Transverse colon (tissue), 4 donors: Measurements from ENCODE around the gene CHMP4A.

Experiments
- POLR2AphosphoS5 ChIP-seq, 3 donors: sonication (generic); formaldehyde crosslinking; IDR thresholded peaks; one replicate each; pipeline ENCODE4 v1.6.1; 2016; ENCODE audit warnings: antibody characterized with exemption in 3 of 3
- TF ChIP-seq, protein P1 (sequence below), 5 experiments: fragments of 200-600 bp in 3 of 5; fragments of 450-650 bp in 2 of 5; sonication (generic) in 3 of 5; IDR thresholded peaks; 1 replicate in 2 of 5; 2 replicates in 3 of 5; pipeline ENCODE4 v1.5.1; 2016 to 2017; ENCODE audit warnings: antibody characterized with exemption in 5 of 5, inconsistent platforms in 3 of 5, mild to moderate bottlenecking in 2 of 5, moderate library complexity in 1 of 5

DNA sequence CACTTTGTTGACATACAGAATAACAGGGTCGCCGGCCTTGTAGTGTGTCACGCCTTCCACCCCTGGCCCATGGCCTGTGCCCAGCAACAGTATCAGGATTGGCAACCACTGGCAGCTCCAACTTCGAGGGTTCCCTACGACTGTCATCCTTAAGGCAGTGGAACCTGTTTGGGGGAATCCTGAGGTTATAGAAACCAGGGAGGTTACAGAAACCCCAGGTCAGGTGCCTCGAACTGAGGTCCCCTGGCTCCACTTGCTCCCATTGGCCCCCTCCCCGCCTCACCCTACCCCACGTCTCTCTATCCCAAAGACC is 18.5 kb downstream of the CHMP4A start:
- TF ChIP-seq, protein P1, sequence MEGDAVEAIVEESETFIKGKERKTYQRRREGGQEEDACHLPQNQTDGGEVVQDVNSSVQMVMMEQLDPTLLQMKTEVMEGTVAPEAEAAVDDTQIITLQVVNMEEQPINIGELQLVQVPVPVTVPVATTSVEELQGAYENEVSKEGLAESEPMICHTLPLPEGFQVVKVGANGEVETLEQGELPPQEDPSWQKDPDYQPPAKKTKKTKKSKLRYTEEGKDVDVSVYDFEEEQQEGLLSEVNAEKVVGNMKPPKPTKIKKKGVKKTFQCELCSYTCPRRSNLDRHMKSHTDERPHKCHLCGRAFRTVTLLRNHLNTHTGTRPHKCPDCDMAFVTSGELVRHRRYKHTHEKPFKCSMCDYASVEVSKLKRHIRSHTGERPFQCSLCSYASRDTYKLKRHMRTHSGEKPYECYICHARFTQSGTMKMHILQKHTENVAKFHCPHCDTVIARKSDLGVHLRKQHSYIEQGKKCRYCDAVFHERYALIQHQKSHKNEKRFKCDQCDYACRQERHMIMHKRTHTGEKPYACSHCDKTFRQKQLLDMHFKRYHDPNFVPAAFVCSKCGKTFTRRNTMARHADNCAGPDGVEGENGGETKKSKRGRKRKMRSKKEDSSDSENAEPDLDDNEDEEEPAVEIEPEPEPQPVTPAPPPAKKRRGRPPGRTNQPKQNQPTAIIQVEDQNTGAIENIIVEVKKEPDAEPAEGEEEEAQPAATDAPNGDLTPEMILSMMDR (IDR thresholded peaks at IDR 0.05): no peak
- TF ChIP-seq POLR2AphosphoS5 (IDR thresholded peaks at IDR 0.05): no peak
